Measurements from ENCODE around the gene AQP2. TPM values are rescaled to one million over a fixed set of nuclear protein-coding genes. Genes with fewer than 3 reads are reported as not detected.
A peak's percentile ranks its signal among the peaks of the same experiment; 100 is the strongest.

AQP2 gene
- total RNA-seq, 2 donors from 2014 or later, result not detected

GRCh38 chr12:49934505-49934904 lies 16.0 kb upstream of the AQP2 start:
- ATAC-seq (no peak), DNase-seq (no peak)
- intact Hi-C loops (cut with DNase I, micrococcal nuclease), result no loop called here

- intact Hi-C loops (cut with DNase I, micrococcal nuclease), result no loop called here
- no peak for ATAC-seq
- no peak for DNase-seq
Measured at GRCh38 chr12:49936925-49937324, 13.6 kb upstream of the AQP2 start.

- intact Hi-C loops (cut with DNase I, micrococcal nuclease), result no loop called here
- DNase-seq (no peak), ATAC-seq (no peak)
Measured at GRCh38 chr12:49937639-49938300, 12.8 kb upstream of the AQP2 start.

- intact Hi-C loops (cut with DNase I, micrococcal nuclease), result no loop called here
- DNase-seq (no peak), ATAC-seq (no peak)
Measured at GRCh38 chr12:49939307-49939706, 11.2 kb upstream of the AQP2 start.

GRCh38 chr12:49939707-49940106 lies 10.8 kb upstream of the AQP2 start:
- DNase-seq (no peak), ATAC-seq (no peak)
- intact Hi-C loops (cut with DNase I, micrococcal nuclease), result no loop called here

- ATAC-seq, result no peak
- DNase-seq, result peak in 1 of 2 donors; percentile 3
- intact Hi-C loops (cut with DNase I, micrococcal nuclease), result no loop called here
Measured at GRCh38 chr12:49941556-49942511, 8.7 kb upstream of the AQP2 start.

- DNase-seq, result no peak
- ATAC-seq, result no peak
- intact Hi-C loops (cut with DNase I, micrococcal nuclease), result no loop called here
Measured at GRCh38 chr12:49942512-49942893, 8.0 kb upstream of the AQP2 start.

GRCh38 chr12:49942921-49943624 lies 7.5 kb upstream of the AQP2 start:
- DNase-seq, result peak; percentile 66 to 81
- ATAC-seq, result peak; percentile 81
- intact Hi-C loops (cut with DNase I, micrococcal nuclease), result no loop called here

GRCh38 chr12:49943625-49943960 lies 6.9 kb upstream of the AQP2 start:
- ATAC-seq (no peak), DNase-seq (no peak)
- intact Hi-C loops (cut with DNase I, micrococcal nuclease), result no loop called here

- ATAC-seq (no peak), DNase-seq (no peak)
- intact Hi-C loops (cut with DNase I, micrococcal nuclease), result no loop called here
Measured at GRCh38 chr12:49944046-49944445, 6.5 kb upstream of the AQP2 start.

GRCh38 chr12:49944718-49945117 lies 5.8 kb upstream of the AQP2 start:
- intact Hi-C loops (cut with DNase I, micrococcal nuclease), result loop anchor here in 1 of 2 donors (5.0 kb wide), 1 partner anchor 77 kb away; no protein-coding TSS in a partner anchor
- ATAC-seq (no peak), DNase-seq (no peak)

- ATAC-seq (peak; percentile 79), DNase-seq (peak; percentile 78 to 88)
- intact Hi-C loops (cut with DNase I, micrococcal nuclease), result loop anchor here in 1 of 2 donors (5.0 kb wide), 1 partner anchor 78 kb away; no protein-coding TSS in a partner anchor
Measured at GRCh38 chr12:49945394-49946080, 5.0 kb upstream of the AQP2 start.

GRCh38 chr12:49946086-49946485 lies 4.5 kb upstream of the AQP2 start:
- DNase-seq (peak; percentile 76 to 79), ATAC-seq (peak; percentile 70)
- intact Hi-C loops (cut with DNase I, micrococcal nuclease), result loop anchor here in 1 of 2 donors (5.0 kb wide), 1 partner anchor 79 kb away; no protein-coding TSS in a partner anchor

- ATAC-seq (peak; percentile 34), DNase-seq (peak in 1 of 2 donors; percentile 21)
- intact Hi-C loops (cut with DNase I, micrococcal nuclease), result loop anchor here in 1 of 2 donors (5.0 kb wide), 1 partner anchor 79 kb away; no protein-coding TSS in a partner anchor
Measured at GRCh38 chr12:49946497-49946896, 4.0 kb upstream of the AQP2 start.

- intact Hi-C loops (cut with DNase I, micrococcal nuclease), result loop anchor here in 1 of 2 donors (5.0 kb wide), 1 partner anchor 80 kb away; no protein-coding TSS in a partner anchor
- ATAC-seq (no peak), DNase-seq (peak in 1 of 2 donors; percentile 23)
Measured at GRCh38 chr12:49947593-49948226, 2.8 kb upstream of the AQP2 start.

- DNase-seq (peak in 1 of 2 donors; percentile 23), ATAC-seq (no peak)
- intact Hi-C loops (cut with DNase I, micrococcal nuclease), result loop anchor here in 1 of 2 donors (5.0 kb wide), 1 partner anchor 82 kb away; no protein-coding TSS in a partner anchor
Measured at GRCh38 chr12:49948866-49949845, 1.4 kb upstream of the AQP2 start.

- intact Hi-C loops (cut with DNase I, micrococcal nuclease), result loop anchor here in 1 of 2 donors (5.0 kb wide), 1 partner anchor 83 kb away; no protein-coding TSS in a partner anchor
- ATAC-seq (no peak), DNase-seq (peak in 1 of 2 donors; percentile 12)
Measured at GRCh38 chr12:49949866-49950265, 671 bp upstream of the AQP2 start.

All from left colon (tissue), 2 donors.